Caki2 (cell line): Measurements from ENCODE around the gene PODXL2. TPM values are rescaled to one million over a fixed set of nuclear protein-coding genes. Genes with fewer than 3 reads are reported as not detected.

Source experiments
- DNase-seq: peaks from one replicate; pipeline ENCODE4 v3.0.0-alpha.2; 2015; ENCODE audit warnings: low read depth
- in situ Hi-C: cut with HindIII; loops from 2 replicates; pipeline ENCODE4 v1.10.0; 2016; ENCODE audit warnings: low sequenced_read_pairs, low pct_unique_long_range_greater_than_20kb, mixed read lengths
- total RNA-seq: library from RNA; depleted of rRNA; stranded (reverse); fragments of >200 nt; shearing (Covaris generic); gene quantifications from 2 replicates; pipeline ENCODE4 v1.2.3, GENCODE V29; 2014; ENCODE audit warnings: low replicate concordance

Gene PODXL2
- total RNA-seq, 1 experiment from 2014 or later = 62.4 TPM

DNA sequence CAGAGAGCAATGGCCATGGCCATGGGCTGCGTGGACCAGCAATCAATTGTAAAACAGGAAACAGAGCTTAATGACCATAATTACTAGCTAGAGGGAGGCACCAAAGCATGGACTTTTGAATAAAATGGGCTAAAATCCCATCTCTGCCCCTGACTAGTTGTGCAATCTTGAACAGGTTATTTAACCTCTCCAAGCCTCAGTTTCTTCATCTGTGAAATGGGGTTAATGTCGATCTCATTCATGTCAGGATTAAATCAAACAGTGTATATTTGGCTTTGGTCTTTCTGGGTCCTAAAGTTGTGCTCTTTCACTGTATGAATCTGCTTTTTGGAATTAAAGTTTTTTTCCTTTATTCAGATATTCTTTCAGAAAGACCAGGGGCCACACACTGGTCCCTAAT is 79.9 kb downstream of the PODXL2 start:
- no peak for DNase-seq
- in situ Hi-C loops = no loop called here

DNA sequence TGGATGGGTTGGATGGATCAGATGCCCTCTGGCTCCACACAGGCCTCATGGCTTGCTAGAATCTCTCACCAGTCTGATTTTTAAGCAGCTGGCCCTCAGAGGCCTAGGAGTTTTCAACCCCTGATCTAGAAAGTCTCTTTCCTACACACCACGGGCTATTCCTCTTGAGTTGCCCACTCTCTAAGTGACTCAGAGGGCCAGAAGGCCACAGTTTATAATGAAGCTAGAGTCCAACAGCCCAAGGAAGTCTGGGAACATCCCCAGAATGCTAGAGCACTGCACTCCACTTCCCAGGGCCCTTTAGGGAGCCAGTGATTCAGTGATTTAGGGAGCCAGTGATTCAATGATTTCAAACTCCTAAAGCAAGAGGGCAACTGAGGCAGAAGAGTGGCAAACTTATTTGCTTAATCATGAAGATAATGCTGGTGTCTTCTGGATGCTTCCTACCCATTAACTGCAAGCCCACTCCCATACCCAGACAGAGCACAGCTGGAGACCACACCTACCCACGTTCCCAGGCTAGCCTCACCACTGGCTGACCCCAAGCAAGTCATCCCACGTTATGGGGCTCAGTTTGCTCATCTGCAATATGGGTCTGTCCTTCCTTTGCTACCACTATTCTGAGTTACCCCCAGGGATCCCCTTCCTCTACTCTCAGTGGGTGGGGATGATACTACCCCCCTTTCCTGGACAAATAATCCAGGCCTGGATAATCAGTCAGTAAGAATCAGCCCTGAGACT is 80.5 kb downstream of the PODXL2 start:
- in situ Hi-C loops = no loop called here
- no peak for DNase-seq

DNA sequence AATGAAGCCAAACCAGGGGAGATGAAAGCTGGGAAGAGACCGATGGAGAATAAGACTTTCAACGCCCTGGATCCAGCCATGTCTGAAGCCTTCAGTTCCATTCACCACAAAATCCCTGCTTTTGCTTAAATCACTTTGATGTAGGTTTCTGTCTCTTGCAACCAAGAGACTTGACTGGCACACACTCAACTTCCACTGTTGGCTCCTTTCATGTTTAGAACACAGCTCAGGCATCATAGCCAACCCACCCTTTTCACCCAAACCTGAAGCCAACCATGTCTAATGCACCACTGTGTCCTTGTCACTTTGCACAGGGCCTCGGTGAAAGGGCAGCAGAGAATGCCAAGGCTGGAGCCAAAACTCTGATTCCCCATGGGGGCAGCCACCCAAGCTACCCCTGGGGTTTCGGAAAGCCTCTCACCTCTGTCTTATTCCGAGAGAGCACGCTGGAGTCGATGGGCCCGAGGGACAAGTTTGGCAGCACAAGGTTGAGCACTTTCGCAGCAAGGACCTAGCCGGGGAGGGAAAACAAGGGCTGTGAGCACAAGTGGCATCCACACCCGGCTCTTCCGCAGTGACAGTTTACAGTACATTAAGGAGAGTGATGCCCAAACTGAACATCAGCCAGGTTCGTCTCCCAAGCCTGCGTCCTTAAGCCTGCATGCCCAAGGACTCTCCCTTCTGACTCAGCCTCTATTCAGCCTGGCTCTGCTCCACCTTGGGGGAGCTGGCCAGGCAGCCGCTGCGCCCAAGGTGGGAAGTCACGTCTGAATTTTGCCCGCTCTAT is 81.4 kb downstream of the PODXL2 start:
- in situ Hi-C loops = no loop called here
- DNase-seq = no peak

DNA sequence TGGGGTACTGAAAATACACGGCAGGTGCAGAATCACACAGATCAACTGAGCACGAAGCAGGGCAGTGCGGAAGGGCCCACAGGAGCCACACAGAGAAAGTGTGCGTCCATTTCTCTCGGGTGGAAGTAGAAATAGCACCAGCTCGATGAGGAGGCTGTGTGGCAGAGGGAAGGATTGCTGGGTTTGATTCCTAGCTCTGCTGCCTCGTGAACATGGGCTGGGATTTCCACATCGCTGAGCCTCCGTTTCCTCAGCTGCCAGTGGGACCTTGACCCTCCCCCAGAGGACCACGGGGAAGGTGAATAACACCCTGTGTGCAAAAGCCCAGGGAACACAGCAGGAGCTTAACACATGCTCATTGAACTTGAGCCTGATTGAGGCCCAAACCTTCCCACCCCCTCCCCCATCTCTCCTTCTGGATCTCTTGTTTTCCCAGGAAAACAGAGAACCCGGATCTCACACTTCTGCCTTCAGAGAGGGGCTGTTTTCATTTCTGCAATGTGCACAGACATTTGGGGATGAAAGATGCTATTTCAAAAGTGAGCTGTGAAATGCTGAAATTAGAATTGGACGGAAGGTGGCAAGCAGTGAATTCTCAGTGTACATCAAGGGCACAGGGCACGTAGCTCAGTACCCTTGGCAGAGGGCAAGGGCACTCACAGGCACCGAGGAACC is 82.2 kb downstream of the PODXL2 start:
- in situ Hi-C loops = no loop called here
- DNase-seq = no peak

DNA sequence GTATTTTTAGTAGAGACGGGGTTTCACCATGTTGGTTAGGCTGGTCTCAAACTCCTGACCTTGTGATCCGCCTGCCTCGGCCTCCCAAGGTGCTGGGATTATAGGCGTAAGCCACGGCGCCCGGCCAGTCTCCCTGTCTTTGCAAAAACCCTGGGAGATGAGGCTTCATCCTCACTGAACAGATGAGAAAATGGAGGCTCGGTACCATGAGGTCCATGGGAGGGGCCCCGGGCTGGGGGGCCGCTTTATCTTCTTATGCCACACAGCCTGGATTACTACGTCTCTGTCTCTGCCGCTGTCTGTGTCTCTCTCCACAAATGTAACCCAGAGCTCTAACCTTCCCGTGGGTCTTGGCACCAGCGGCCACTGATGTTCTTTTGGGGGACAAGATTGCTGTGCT is 82.9 kb downstream of the PODXL2 start:
- DNase-seq = no peak
- in situ Hi-C loops = no loop called here

DNA sequence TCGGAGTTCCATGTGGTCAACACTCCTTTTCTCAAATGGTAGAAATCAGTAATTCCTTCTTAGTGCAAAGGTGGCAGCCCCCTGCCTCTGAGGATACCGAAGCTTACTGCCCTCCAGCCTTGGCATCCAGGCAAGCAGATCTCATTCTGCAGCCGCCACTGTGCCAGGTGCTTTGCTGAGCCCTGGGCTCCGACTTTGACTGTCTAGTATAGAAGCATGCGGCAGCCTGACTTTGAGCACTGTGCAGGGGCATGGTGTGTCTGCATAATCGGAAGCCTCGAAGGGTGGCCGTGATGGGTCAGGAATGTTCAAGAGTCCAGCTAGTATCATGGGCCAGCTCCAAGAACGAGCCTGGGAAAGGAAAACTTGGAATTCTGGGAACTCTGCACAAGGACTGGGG is 83.5 kb downstream of the PODXL2 start:
- in situ Hi-C loops = no loop called here
- no peak for DNase-seq

DNA sequence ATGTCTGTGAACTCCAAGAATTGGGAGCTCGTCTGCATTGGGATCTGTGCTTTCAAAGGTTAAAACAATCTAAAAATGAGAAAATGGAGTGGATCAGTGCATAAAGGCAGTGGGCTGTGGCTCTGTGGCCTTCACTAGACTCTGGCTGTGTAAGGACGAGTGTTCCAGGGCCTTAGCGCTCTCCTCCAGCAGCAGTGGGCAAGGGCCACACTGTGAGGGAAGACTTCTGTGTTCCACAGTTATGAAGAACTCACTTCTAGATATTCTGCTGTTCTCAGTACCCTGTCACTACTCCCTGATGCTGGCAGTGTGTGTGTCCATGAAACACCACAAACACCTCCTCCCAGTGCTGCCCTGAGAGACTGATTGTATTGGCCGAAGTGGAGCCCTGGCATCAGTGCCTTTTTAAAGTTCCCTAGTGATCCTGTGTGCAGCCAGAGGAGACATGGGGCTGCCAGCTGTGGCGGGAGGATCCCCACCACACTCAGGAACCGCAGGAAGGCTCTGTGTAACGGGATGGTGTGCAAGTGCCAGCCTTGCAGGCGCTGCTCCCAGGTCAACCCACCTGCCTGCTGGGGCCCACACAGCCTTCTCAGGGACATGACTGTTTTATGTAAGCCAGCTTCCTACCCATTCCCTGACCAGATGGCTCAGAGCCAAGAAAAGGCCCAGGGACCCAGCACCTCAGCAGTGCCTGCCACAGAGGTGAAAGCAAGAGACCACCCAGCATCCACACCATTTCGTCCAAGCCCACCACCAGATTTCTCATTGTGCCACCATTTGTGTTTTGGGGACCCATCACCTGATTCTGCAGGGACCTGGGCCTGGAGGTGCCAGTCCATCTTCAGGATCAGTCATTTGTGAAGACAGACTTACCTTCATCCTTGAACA is 84.1 kb downstream of the PODXL2 start:
- in situ Hi-C loops = no loop called here
- DNase-seq = no peak

DNA sequence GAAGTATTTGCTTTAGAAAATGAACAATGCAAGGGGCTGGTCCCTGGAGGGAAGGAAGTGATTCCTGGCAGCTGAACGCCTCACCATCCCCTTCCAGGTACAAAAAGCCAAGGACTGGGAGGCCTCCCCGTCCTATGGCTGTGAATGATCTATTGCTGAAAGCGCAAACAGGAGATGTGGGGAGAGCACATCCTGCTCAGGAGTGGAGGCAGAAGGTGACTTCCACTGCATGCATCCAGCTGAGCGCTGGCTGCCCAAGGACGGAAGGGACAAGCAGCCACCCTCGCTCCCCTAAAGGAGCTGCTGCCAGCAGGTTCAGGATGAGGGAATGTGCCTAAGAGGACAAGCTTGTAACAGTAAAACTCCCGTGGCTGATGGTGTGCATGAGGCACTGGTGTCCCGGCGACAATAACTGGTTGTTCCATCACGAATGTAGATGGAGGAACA is 85.2 kb downstream of the PODXL2 start:
- no peak for DNase-seq
- in situ Hi-C loops = no loop called here

DNA sequence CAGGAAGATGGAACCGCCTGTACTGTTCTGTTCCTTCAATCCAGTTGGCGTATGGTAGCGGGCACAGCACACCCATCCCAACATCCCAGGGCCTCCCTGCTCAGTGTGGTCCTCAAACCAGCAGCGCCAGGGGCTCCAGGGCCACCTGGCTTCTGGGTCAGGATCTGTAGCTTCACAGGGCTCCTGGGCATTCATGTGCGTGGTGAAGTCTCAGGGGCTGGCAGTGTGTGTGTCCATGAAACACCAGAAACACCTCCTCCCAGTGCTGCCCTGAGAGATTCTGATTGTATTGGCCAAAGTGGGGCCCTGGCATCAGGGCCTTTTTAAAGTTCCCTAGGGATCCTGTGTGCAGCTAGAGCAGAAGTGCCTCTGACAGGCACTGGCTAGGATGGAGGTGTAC is 85.9 kb downstream of the PODXL2 start:
- in situ Hi-C loops = no loop called here
- no peak for DNase-seq

DNA sequence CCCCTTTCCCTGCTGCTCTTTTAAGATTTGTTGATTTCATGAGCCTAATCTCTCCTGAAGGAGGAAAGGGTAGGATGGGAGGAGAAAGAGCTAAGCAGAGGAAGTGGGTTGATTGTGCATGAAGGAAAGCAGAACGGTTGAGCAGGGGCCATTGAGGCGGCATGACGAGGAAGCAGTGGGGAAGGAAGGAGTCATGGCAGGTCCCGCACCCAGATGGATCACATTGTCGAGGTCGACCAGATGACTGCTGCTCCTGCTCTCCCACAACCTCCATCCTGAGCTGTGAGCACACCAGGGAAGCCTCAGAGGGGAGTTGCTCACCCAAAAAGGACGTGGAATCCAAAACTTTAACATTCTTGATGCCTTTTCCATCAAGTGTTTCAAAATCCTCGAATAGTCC is 86.5 kb downstream of the PODXL2 start:
- DNase-seq = no peak
- in situ Hi-C loops = no loop called here

DNA sequence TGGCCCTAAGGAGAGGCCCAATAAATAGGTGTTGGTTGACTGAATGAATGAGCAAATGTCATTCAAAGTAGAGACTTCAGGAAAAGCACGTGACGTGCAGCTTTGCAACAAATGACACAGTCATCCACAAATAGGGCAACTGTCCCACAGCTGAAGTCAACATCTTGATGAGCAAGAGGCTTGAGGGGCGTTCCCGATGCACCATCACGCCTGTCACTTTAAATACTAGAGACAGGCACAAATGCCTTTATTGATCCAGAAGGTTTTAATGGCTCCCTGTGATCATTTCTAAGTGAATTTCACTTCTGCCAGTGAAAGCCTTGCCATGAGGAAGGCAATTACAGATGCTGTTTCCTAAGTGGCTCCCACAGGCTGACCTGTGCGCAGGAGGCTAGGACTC is 87.4 kb downstream of the PODXL2 start:
- no peak for DNase-seq
- in situ Hi-C loops = no loop called here

DNA sequence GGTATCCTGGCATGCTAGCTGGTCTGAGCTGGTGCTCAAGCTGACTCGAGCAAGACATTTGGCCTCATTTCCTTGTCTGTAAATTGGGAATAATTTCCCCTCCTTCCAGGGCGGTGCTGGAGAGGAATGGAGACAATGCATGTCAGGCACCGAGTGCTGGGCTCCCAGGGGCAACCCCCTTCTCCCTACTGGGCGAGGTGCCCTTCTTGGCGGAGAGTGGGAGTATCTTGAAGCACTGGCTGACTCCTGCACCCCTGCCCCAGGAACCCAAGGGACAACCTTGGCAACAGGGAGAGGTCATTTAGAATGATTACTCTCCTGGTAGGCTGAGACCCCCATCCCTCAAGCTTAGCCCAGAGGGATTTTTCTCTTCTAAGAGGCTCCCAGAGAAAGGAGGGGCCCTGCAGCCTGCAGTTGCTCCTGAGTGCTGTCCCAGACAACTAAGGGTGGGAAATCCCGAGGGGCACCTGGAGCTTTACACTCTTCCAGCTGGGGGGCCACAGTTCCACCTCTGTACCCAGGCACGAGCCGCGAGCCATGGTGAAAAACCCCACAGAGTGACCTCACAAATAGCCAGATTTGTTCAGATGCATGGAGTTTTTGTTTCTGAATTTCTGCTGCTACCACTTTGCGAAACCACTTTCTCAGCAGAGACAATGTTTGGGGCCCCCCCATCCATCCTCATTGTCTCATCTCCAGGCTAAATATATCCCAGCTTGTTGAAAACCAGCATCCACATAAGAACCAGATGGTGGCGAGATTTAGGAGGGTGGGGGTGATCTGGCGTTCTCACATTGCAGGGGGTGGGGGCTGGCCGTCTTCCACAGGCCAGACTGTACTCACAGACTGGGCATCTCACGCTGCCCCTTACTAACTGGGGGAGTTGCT is 88.6 kb downstream of the PODXL2 start:
- in situ Hi-C loops = no loop called here
- no peak for DNase-seq

DNA sequence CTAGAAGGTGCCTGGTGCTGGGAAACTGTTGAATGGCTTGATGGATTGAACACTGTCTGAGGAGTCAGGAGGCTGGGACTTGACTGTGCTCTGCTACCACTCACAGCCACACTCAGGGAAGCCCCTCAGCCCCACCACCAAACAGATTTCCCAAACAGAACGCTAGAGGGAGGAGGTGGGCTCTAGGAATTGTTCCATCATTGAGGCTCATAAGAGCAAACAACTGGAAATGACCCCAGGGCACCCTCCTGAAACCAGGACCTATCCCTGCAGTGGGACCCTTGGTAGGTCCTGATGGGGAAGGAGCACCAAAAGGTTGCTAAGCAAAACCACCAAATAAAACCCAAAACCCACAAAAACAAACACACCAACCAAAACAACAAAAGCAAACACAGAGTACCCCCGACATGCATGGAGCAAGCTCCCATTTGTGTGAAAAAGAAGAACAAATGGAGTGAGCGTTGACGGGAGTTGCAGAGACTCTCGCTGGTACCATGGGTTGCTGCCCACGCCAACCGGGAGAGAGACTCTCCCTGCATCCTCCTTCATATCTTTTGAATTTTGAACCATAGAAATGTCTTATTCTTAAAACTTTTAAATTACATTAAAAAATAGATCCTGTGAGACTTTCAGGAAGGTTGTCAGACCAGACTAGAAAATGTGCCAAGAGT is 89.4 kb downstream of the PODXL2 start:
- DNase-seq = no peak
- in situ Hi-C loops = no loop called here

DNA sequence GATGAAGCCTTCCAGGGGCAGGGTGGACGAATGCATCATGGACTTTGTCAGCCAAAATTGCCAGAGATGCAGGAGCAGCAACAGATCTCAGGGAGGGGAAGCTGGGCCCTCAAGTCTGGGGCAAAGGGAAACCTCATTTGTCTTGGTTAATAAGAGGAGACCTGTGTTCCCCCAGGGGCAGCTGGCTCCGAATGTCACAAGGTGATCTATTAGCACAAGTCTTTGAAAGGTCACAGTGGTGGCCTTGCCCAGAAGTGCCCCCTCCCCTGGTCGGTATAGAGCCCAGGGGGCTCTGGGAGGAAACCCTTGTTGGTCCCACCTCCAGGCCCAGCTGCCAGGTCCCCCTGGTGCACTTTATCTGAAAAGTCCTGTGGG is 89.9 kb downstream of the PODXL2 start:
- in situ Hi-C loops = no loop called here
- no peak for DNase-seq

DNA sequence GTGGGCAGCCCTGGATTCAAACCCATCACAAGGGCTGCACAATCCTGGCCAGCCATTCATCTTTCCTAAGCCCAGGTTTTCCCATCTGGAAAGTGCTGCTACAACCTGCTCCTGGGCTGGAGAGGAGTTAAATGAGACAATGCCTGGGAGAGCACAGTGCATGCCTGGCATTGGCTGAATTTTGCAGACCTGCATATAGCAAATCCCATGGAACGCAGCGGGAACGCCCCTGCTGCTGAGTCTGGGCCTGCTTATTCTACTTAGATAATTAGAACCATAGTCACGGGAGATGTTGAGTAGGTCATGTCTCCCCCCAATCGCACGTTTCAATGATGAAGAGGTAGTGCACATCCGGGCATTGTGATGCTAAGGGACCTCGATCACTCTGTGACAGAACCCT is 90.4 kb downstream of the PODXL2 start:
- in situ Hi-C loops = no loop called here
- no peak for DNase-seq

DNA sequence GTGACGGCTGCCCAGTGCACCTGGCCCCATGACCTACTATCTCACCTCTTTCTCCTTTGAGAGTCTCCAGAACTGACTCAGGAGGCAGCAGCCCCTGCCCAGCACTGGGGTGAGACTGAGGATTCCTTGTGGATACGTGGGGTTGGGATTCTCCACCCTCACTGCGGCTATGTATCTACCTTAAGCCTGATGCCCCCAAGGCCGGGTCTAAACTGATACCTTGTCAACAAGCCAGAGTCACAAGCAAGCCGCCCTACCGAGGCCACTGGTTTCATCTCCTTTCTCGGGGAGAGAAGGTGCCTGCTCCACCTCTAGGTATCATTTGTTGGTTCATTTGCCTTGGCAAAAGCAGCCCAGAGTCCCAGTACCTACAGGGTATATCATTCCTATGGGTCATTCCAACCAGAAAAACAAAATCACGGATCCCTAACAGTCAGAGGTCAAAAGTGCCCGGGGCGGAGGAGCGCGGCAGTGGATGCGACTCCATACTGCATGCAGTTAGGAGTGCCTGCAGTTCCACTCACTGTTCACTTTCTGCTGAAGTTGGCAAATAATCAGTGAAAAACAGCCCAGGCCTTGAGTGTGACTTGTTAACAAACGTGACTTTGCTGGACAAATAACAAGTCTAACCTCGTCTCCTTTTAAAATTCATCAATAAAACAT is 91.3 kb downstream of the PODXL2 start:
- DNase-seq = no peak
- in situ Hi-C loops = no loop called here
